Spleen (tissue), 11 donors: Measurements from ENCODE around the gene RNF17. TPM values are rescaled to one million over a fixed set of nuclear protein-coding genes. Genes with fewer than 3 reads are reported as not detected.

Experiments used
- DNase-seq: peaks from one replicate; pipeline ENCODE4 v3.0.0-alpha.2; 2020
- H3K27ac ChIP-seq, 8 donors: fragments of 200-600 bp; sonication (generic) in 7 of 8; 1 replicate in 4 of 8; 2 replicates in 4 of 8; pipeline versions ENCODE4 v1.5.0 to v1.8.0; 2016 to 2021; ENCODE audit warnings: inconsistent platforms in 4 of 8, mild to moderate bottlenecking in 4 of 8, moderate library complexity in 1 of 8
- H3K27me3 ChIP-seq, 7 donors: fragments of 200-600 bp; sonication (generic) in 6 of 7; replicated peaks in 1 of 7; 1 replicate in 4 of 7; 2 replicates in 3 of 7; pipeline versions ENCODE4 v1.5.0 to v1.8.0; 2016 to 2021; ENCODE audit warnings: inconsistent platforms in 3 of 7, mild to moderate bottlenecking in 1 of 7
- H3K36me3 ChIP-seq, 6 donors: fragments of 200-600 bp; sonication (generic) in 5 of 6; 1 replicate in 4 of 6; 2 replicates in 2 of 6; pipeline versions ENCODE4 v1.5.0 to v1.8.0; 2016 to 2021; ENCODE audit warnings: inconsistent platforms in 2 of 6
- H3K4me1 ChIP-seq, 6 donors: fragments of 200-600 bp; sonication (generic) in 5 of 6; 1 replicate in 3 of 6; 2 replicates in 3 of 6; pipeline versions ENCODE4 v1.5.0 to v1.8.0; 2016 to 2021; ENCODE audit warnings: inconsistent platforms in 3 of 6
- H3K4me3 ChIP-seq, 8 donors: fragments of 200-600 bp; sonication (generic) in 7 of 8; 1 replicate in 4 of 8; 2 replicates in 4 of 8; pipeline versions ENCODE4 v1.5.0 to v1.8.0; 2016 to 2021; ENCODE audit warnings: inconsistent platforms in 4 of 8, mild to moderate bottlenecking in 4 of 8, moderate library complexity in 2 of 8
- H3K9me3 ChIP-seq, 8 donors: fragments of 200-600 bp; sonication (generic) in 7 of 8; 1 replicate in 4 of 8; 2 replicates in 4 of 8; pipeline versions ENCODE4 v1.5.0 to v1.8.0; 2016 to 2021; ENCODE audit warnings: inconsistent platforms in 4 of 8
- POLR2A ChIP-seq, 3 donors: fragments of 450-650 bp; IDR thresholded peaks; one replicate each; pipeline ENCODE4 v1.5.1; 2017; ENCODE audit warnings: antibody characterized with exemption in 3 of 3, mild to moderate bottlenecking in 1 of 3
- POLR2AphosphoS5 ChIP-seq, 3 donors: sonication (generic); formaldehyde crosslinking; IDR thresholded peaks; one replicate each; pipeline ENCODE4 v1.5.1; 2017; ENCODE audit warnings: antibody characterized with exemption in 3 of 3
- WGBS, 5 donors: extraction: QIAGEN DNeasy Blood & Tissue Kit in 3 of 5; methylation state at CpG; one replicate each; pipeline versions ENCODE4 v1.1.5 to v1.1.7; 2013 to 2018; 5-methylcytosine and 5-hydroxymethylcytosine counted together
- intact Hi-C: fragments of 100-400 bp; cut with DNase I; formaldehyde crosslinking; loops from one replicate; pipeline ENCODE4 v1.15.0; 2023; ENCODE audit warnings: low total_unique reads
- polyA plus RNA-seq, 3 donors: library from polyadenylated mRNA; stranded (reverse); fragments of 200-250 nt; gene quantifications; one replicate each; pipeline ENCODE4 v1.2.1, GENCODE V29; 2013
- total RNA-seq, 7 donors: library from RNA; depleted of rRNA in 3 of 7; stranded (reverse); fragments of >200 nt in 3 of 7; fragmentation: NEBNext Ultra II Directional in 4 of 7; extraction: Animal tissue kit (Norgen Biotek cat#: 25700) in 4 of 7; gene quantifications; one replicate each; pipeline versions ENCODE4 v1.1.0 to v1.2.1, GENCODE V29; 2016 to 2021
- TF ChIP-seq, protein P1 (sequence below), 11 experiments: fragments of 200-600 bp in 7 of 11; fragments of 450-650 bp in 4 of 11; sonication (generic) in 4 of 11; IDR thresholded peaks in 8 of 11; conservative IDR thresholded peaks in 3 of 11; 1 replicate in 7 of 11; 2 replicates in 4 of 11; pipeline versions ENCODE4 v1.4.0 to v1.8.0; 2016 to 2021; ENCODE audit warnings: antibody characterized with exemption in 11 of 11, inconsistent platforms in 4 of 11, mild to moderate bottlenecking in 1 of 11
- donor health status: healthy with polysubstance abuse.
- donor health status: DM: no; HTN: no; CAD: no; lungs with moderate emphysema.
- donor health status: DM: no; HTN: no; CAD: no.
- donor health status: Bipolar disorder and iron deficiency.
- donor health status: healthy.
- donor health status: DM: no; HTN: no; CAD: no.
- donor health status: DM: yes; HTN: yes; CAD: no.

The RNF17 gene
- total and polyA plus RNA-seq, 10 donors: 0.02 to 0.38 (median 0.24) TPM; not detected in 6

GRCh38 chr13:24894277-24894971, 130.5 kb downstream of the RNF17 start:
- no peak for DNase-seq
- Histone ChIP-seq H3K9me3 (no peaks in the 10 kb centered on the region), H3K36me3 (peaks cover 0 to 94% (median 5%) of the 10 kb centered on the region in 6 donors), H3K4me1 (no peaks in the 10 kb centered on the region), H3K27ac (no peak overlapping the region), H3K4me3 (no peak overlapping the region), H3K27me3 (no peaks in the 10 kb centered on the region)
- intact Hi-C loops: no loop called here
- WGBS, 5 donors: 92 to 97% (median 94%) methylated on average over 28 to 29 of the region's 29 CpGs
- no peak for TF ChIP-seq POLR2AphosphoS5 (IDR thresholded peaks at IDR 0.05)
- TF ChIP-seq POLR2A (IDR thresholded peaks at IDR 0.05): no peak
- TF ChIP-seq, protein P1, sequence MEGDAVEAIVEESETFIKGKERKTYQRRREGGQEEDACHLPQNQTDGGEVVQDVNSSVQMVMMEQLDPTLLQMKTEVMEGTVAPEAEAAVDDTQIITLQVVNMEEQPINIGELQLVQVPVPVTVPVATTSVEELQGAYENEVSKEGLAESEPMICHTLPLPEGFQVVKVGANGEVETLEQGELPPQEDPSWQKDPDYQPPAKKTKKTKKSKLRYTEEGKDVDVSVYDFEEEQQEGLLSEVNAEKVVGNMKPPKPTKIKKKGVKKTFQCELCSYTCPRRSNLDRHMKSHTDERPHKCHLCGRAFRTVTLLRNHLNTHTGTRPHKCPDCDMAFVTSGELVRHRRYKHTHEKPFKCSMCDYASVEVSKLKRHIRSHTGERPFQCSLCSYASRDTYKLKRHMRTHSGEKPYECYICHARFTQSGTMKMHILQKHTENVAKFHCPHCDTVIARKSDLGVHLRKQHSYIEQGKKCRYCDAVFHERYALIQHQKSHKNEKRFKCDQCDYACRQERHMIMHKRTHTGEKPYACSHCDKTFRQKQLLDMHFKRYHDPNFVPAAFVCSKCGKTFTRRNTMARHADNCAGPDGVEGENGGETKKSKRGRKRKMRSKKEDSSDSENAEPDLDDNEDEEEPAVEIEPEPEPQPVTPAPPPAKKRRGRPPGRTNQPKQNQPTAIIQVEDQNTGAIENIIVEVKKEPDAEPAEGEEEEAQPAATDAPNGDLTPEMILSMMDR (IDR thresholded peaks at IDR 0.05 in 8 of 11, conservative IDR thresholded peaks at IDR 0.05 in 3 of 11): no peak

- Histone ChIP-seq H3K4me1 (no peaks in the 10 kb centered on the region), H3K4me3 (no peak overlapping the region), H3K36me3 (peaks cover 0 to 94% (median 6%) of the 10 kb centered on the region in 6 donors), H3K27me3 (no peaks in the 10 kb centered on the region), H3K9me3 (no peaks in the 10 kb centered on the region), H3K27ac (no peak overlapping the region)
- intact Hi-C loops: no loop called here
- WGBS, 5 donors: 91 to 97% (median 94%) methylated on average over 27 to 28 of the region's 28 CpGs
- TF ChIP-seq, protein P1 (IDR thresholded peaks at IDR 0.05 in 8 of 11, conservative IDR thresholded peaks at IDR 0.05 in 3 of 11): no peak
- no peak for TF ChIP-seq POLR2AphosphoS5 (IDR thresholded peaks at IDR 0.05)
- no peak for TF ChIP-seq POLR2A (IDR thresholded peaks at IDR 0.05)
- no peak for DNase-seq
Measured at GRCh38 chr13:24894972-24895300, 131.0 kb downstream of the RNF17 start.

DNA sequence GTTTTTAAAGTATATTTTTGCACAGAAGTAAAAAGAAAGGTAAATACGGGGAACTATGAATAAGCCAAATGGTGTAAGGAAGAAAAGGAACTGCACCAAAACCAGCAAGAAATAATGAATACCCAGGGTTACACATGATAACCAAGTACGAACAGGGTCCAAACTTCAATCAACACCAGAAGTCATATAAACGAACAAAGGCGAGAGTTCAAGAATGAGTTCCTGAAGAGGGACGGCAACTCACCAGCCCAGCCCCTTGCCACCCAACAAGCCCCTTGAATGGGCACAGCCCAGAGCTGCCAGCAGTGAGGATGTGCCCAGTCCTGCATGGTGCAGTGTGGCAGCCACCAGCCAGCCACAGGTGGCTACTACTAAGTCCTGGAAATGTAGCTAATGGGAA, 132.1 kb downstream of the RNF17 start:
- H3K36me3 ChIP-seq: peaks cover 0 to 94% (median 6%) of the 10 kb centered on the region in 6 donors
- no peak overlapping the region for H3K4me3 ChIP-seq
- DNase-seq: no peak
- intact Hi-C loops: no loop called here
- H3K4me1 ChIP-seq: no peaks in the 10 kb centered on the region
- H3K27ac ChIP-seq: no peak overlapping the region
- H3K27me3 ChIP-seq: no peaks in the 10 kb centered on the region
- no peaks in the 10 kb centered on the region for H3K9me3 ChIP-seq
- 93 to 99% (median 95%) methylated on average over 5 of the region's 5 CpGs for WGBS, 5 donors
- TF ChIP-seq, protein P1 (IDR thresholded peaks at IDR 0.05 in 8 of 11, conservative IDR thresholded peaks at IDR 0.05 in 3 of 11): no peak
- TF ChIP-seq POLR2AphosphoS5 (IDR thresholded peaks at IDR 0.05): no peak
- no peak for TF ChIP-seq POLR2A (IDR thresholded peaks at IDR 0.05)

GRCh38 chr13:24897293-24897692, 133.3 kb downstream of the RNF17 start:
- H3K4me1 ChIP-seq: no peaks in the 10 kb centered on the region
- H3K36me3 ChIP-seq: peaks cover 0 to 89% (median 5%) of the 10 kb centered on the region in 6 donors
- H3K9me3 ChIP-seq: no peaks in the 10 kb centered on the region
- no peak overlapping the region for H3K27ac ChIP-seq
- DNase-seq: no peak
- H3K4me3 ChIP-seq: no peak overlapping the region
- WGBS, 5 donors: 96 to 100% (median 97%) methylated on average over 1 of the region's 1 CpG
- no peaks in the 10 kb centered on the region for H3K27me3 ChIP-seq
- intact Hi-C loops: no loop called here
- TF ChIP-seq POLR2A (IDR thresholded peaks at IDR 0.05): no peak
